Endothelial cell of umbilical vein (primary cell): ENCODE data around the gene ACP2. TPM values are rescaled to one million over a fixed set of nuclear protein-coding genes. Genes with fewer than 3 reads are reported as not detected.

ENCODE experiments used
- BruUV-seq: library from RNA; stranded (reverse); fragments of 400-500 nt; replicated peaks from 2 replicates; lab custom pipeline; 2021; lab: Mats Ljungman, UMichigan
- CTCF ChIA-PET: fragments of 300-600, 350-600 bp; sonication (Branson Sonifier 250); formaldehyde crosslinking; loops from one replicate; lab custom pipeline; 2021; ENCODE audit warnings: antibody characterized with exemption, inconsistent platforms; lab: Charles Lee
- POLR2A ChIA-PET: fragments of 300-600, 350-600 bp; sonication (Branson Sonifier 250); formaldehyde crosslinking; loops from one replicate; lab custom pipeline; 2021; ENCODE audit warnings: antibody characterized with exemption, inconsistent platforms; lab: Charles Lee
- DNase-seq: peaks from one replicate; pipeline ENCODE4 v3.0.0-alpha.2; 2011; ENCODE audit warnings: low read depth, low spot score
- FAIRE-seq: peaks from 2 replicates; lab custom pipeline; 2011; peaks lifted over from hg19 to GRCh38; lab: Jason Lieb, UNC
- H2AFZ ChIP-seq: 2 replicates; pipeline ENCODE4 v1.6.0; 2012; ENCODE audit warnings: low read depth, low read length, control low read depth, inconsistent platforms
- H3K27ac ChIP-seq: 2 replicates; pipeline ENCODE4 v1.5.1; 2011; ENCODE audit warnings: low read depth, mild to moderate bottlenecking, control low read depth, low read length, moderate library complexity; ENCODE audit not compliant: insufficient read depth
- H3K27me3 ChIP-seq, 2 experiments: 2 replicates each; pipeline versions ENCODE4 v1.6.0 to v1.6.1; 2011; ENCODE audit warnings: low read length in 2 of 2, mixed read lengths in 1 of 2; ENCODE audit not compliant: control insufficient read depth in 2 of 2, insufficient read depth in 2 of 2
- H3K36me3 ChIP-seq, 2 experiments: 2 replicates in 1 of 2; 3 replicates in 1 of 2; pipeline ENCODE4 v1.5.1; 2011; ENCODE audit warnings: low read length in 2 of 2, mild to moderate bottlenecking in 1 of 2, moderate library complexity in 1 of 2; ENCODE audit not compliant: control insufficient read depth in 2 of 2, insufficient read depth in 2 of 2; ENCODE audit errors: extremely low read depth in 1 of 2
- H3K4me1 ChIP-seq: 3 replicates; pipeline ENCODE4 v1.5.1; 2011; ENCODE audit warnings: mild to moderate bottlenecking, low read length; ENCODE audit not compliant: control insufficient read depth, insufficient read depth; ENCODE audit errors: extremely low read depth
- H3K4me2 ChIP-seq: 2 replicates; pipeline ENCODE4 v1.6.1; 2011; ENCODE audit warnings: low read length, control low read depth, mixed read lengths; ENCODE audit not compliant: insufficient read depth
- H3K4me3 ChIP-seq, 3 experiments: fragments of 200-600 bp in 1 of 3; sonication (generic), shearing (Covaris generic) in 1 of 3; replicated peaks in 1 of 3; 2 replicates each; pipeline ENCODE4 v1.5.1; 2011 to 2016; ENCODE audit warnings: control low read depth in 3 of 3, low read length in 3 of 3, mild to moderate bottlenecking in 2 of 3, inconsistent platforms in 1 of 3, low read depth in 1 of 3, moderate library complexity in 1 of 3; ENCODE audit not compliant: insufficient read depth in 1 of 3
- H3K79me2 ChIP-seq: 2 replicates; pipeline ENCODE4 v1.6.0; 2012; ENCODE audit warnings: low read length, inconsistent platforms; ENCODE audit not compliant: control insufficient read depth, insufficient read depth
- H3K9ac ChIP-seq: replicated peaks from 2 replicates; pipeline ENCODE3; 2011; ENCODE audit warnings: low read length, control low read depth; ENCODE audit not compliant: insufficient read depth; ENCODE audit errors: extremely low read depth
- H3K9me1 ChIP-seq: replicated peaks from 3 replicates; pipeline ENCODE4 v1.6.0; 2011; ENCODE audit warnings: mild to moderate bottlenecking, low read length; ENCODE audit not compliant: control insufficient read depth, insufficient read depth; ENCODE audit errors: extremely low read depth
- H3K9me3 ChIP-seq: replicated peaks from 2 replicates; pipeline ENCODE4 v1.5.1; 2012; ENCODE audit warnings: low read length, inconsistent platforms; ENCODE audit not compliant: control insufficient read depth, insufficient read depth
- H4K20me1 ChIP-seq: replicated peaks from 2 replicates; pipeline ENCODE3; 2011; ENCODE audit warnings: mild to moderate bottlenecking, low read length; ENCODE audit not compliant: control insufficient read depth, insufficient read depth; ENCODE audit errors: extremely low read depth
- CTCF ChIP-seq, 2 donors: IDR thresholded peaks; 1 replicate in 1 of 2; 2 replicates in 1 of 2; pipeline ENCODE4 v1.5.1; 2011; ENCODE audit warnings: low read length in 2 of 2, mild to moderate bottlenecking in 2 of 2, moderate library complexity in 2 of 2, control low read depth in 1 of 2, inconsistent platforms in 1 of 2, low read depth in 1 of 2; ENCODE audit not compliant: insufficient read depth in 1 of 2; ENCODE audit errors: extremely low read depth in 1 of 2
- EZH2 ChIP-seq: IDR thresholded peaks from 2 replicates; pipeline ENCODE4 v1.6.1; 2012; ENCODE audit warnings: borderline replicate concordance, low read depth, mild to moderate bottlenecking, moderate library complexity, low read length, inconsistent platforms; ENCODE audit not compliant: severe bottlenecking
- JUN ChIP-seq: IDR thresholded peaks from 2 replicates; pipeline ENCODE4 v1.6.1; 2011; ENCODE audit warnings: borderline replicate concordance, low read depth; ENCODE audit not compliant: insufficient read length, insufficient read depth
- MYC ChIP-seq: IDR thresholded peaks from one replicate; pipeline ENCODE4 v1.6.1; 2011; ENCODE audit warnings: mild to moderate bottlenecking, low read depth, low read length
- POLR2A ChIP-seq: IDR thresholded peaks from 2 replicates; pipeline ENCODE4 v1.6.1; 2012; ENCODE audit warnings: low read depth, mild to moderate bottlenecking, control low read depth, low read length
- dilution Hi-C: fragments of 300-500 bp; cut with MboI; formaldehyde crosslinking; loops from one replicate; pipeline ENCODE4 v1.15.0; 2019; ENCODE audit warnings: low sequenced_read_pairs; ENCODE audit not compliant: extremely low pct_ligation_motif_present
- intact Hi-C: fragments of 100-400 bp; cut with micrococcal nuclease; formaldehyde crosslinking; loops from one replicate; pipeline ENCODE4 v1.10.0; 2022
- polyA plus RNA-seq, 4 experiments: library from polyadenylated mRNA; depleted of rRNA in 3 of 4; stranded (reverse) in 3 of 4; unstranded in 1 of 4; fragments of >200 nt; gene quantifications; 2 replicates each; pipeline versions ENCODE4 v1.2.1 to v1.2.3, GENCODE V29; 2011 to 2012; ENCODE audit warnings: missing spikeins in 1 of 4
- total RNA-seq: library from RNA; stranded (reverse); gene quantifications from 2 replicates; pipeline ENCODE4 v1.2.3, GENCODE V29; 2021

ACP2 gene
- total and polyA plus RNA-seq, 2 donors (not counting 3 experiments of a cell fraction or from before 2014, with no cell fraction given), result 35.6 to 49.2 TPM

- H4K20me1 ChIP-seq, result no peaks in the 10 kb centered on the region
- no peaks in the 10 kb centered on the region for H3K36me3 ChIP-seq
- no peak overlapping the region for H3K27ac ChIP-seq
- no TSS peak for BruUV-seq
- no peaks in the 10 kb centered on the region for H3K27me3 ChIP-seq
- intact Hi-C loops, result no loop called here
- no peak overlapping the region for H3K4me3 ChIP-seq
- TF ChIP-seq CTCF (IDR thresholded peaks at IDR 0.05; ENCODE audit: extremely low read depth in 1 of 2, insufficient read depth in 1 of 2, low read depth in 1 of 2, low read length in 2 of 2) (no peak), POLR2A (no peak), MYC (no peak)
- POLR2A ChIA-PET, result no interaction called here
- H3K79me2 ChIP-seq, result no peaks in the 10 kb centered on the region
- H2AFZ ChIP-seq, result no peak overlapping the region
- peaks cover 27% of the 10 kb centered on the region for H3K4me1 ChIP-seq
- DNase-seq (no peak), FAIRE-seq (no peak)
- CTCF ChIA-PET, result interaction anchor here (1.9 to 4.8 kb wide), 3 partner anchors 17 to 99 kb away, joined by 8 to 63 read pairs (median 12); no protein-coding TSS in a partner anchor
- H3K9me1 ChIP-seq, result no peaks in the 10 kb centered on the region
- H3K9ac ChIP-seq, result no peak overlapping the region
- H3K4me2 ChIP-seq, result no peak overlapping the region
- H3K9me3 ChIP-seq, result no peaks in the 10 kb centered on the region
- dilution Hi-C loops, result no loop called here
These were observed 7.8 kb upstream of the ACP2 start for GRCh38 chr11:47256374-47256773.

- TF ChIP-seq EZH2 (no peak), POLR2A (peak; percentile 45), JUN (no peak)
- CTCF ChIA-PET, result no interaction called here
- Histone ChIP-seq H3K4me1 (peaks cover 30% of the 10 kb centered on the region), H3K79me2 (peaks cover 3% of the 10 kb centered on the region), H2AFZ (peak overlapping the region; percentile 67), H3K9me3 (no peaks in the 10 kb centered on the region), H3K9me1 (no peaks in the 10 kb centered on the region), H3K27me3 (no peaks in the 10 kb centered on the region), H3K4me2 (peak overlapping the region; percentile 20), H3K9ac (peak overlapping the region; percentile 31), H4K20me1 (no peaks in the 10 kb centered on the region), H3K27ac (peak overlapping the region; percentile 58), H3K36me3 (no peaks in the 10 kb centered on the region), H3K4me3 (no peak overlapping the region)
- intact Hi-C loops, result loop anchor here (2.0 kb wide), 1 partner anchor 40 kb away; the partner anchor contains the start of gene DDB2
- FAIRE-seq, result no peak
- dilution Hi-C loops, result no loop called here
- POLR2A ChIA-PET, result no interaction called here
- DNase-seq, result peak; percentile 37
- BruUV-seq, result no TSS peak
These were observed 5.8 kb upstream of the ACP2 start for GRCh38 chr11:47254386-47254785.
